Measurements from ENCODE around the gene BUB1B. TPM values are rescaled to one million over a fixed set of nuclear protein-coding genes. Genes with fewer than 3 reads are reported as not detected.
"Not testable (repeated sequence)": the region's sequence is repeated elsewhere in the genome, so short reads cannot be mapped to it uniquely, and the experiment has no call there.

BUB1B gene, protein sequence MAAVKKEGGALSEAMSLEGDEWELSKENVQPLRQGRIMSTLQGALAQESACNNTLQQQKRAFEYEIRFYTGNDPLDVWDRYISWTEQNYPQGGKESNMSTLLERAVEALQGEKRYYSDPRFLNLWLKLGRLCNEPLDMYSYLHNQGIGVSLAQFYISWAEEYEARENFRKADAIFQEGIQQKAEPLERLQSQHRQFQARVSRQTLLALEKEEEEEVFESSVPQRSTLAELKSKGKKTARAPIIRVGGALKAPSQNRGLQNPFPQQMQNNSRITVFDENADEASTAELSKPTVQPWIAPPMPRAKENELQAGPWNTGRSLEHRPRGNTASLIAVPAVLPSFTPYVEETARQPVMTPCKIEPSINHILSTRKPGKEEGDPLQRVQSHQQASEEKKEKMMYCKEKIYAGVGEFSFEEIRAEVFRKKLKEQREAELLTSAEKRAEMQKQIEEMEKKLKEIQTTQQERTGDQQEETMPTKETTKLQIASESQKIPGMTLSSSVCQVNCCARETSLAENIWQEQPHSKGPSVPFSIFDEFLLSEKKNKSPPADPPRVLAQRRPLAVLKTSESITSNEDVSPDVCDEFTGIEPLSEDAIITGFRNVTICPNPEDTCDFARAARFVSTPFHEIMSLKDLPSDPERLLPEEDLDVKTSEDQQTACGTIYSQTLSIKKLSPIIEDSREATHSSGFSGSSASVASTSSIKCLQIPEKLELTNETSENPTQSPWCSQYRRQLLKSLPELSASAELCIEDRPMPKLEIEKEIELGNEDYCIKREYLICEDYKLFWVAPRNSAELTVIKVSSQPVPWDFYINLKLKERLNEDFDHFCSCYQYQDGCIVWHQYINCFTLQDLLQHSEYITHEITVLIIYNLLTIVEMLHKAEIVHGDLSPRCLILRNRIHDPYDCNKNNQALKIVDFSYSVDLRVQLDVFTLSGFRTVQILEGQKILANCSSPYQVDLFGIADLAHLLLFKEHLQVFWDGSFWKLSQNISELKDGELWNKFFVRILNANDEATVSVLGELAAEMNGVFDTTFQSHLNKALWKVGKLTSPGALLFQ
- total RNA-seq: 10 to 100 TPM; 10.2 to 48.3 TPM

DNA sequence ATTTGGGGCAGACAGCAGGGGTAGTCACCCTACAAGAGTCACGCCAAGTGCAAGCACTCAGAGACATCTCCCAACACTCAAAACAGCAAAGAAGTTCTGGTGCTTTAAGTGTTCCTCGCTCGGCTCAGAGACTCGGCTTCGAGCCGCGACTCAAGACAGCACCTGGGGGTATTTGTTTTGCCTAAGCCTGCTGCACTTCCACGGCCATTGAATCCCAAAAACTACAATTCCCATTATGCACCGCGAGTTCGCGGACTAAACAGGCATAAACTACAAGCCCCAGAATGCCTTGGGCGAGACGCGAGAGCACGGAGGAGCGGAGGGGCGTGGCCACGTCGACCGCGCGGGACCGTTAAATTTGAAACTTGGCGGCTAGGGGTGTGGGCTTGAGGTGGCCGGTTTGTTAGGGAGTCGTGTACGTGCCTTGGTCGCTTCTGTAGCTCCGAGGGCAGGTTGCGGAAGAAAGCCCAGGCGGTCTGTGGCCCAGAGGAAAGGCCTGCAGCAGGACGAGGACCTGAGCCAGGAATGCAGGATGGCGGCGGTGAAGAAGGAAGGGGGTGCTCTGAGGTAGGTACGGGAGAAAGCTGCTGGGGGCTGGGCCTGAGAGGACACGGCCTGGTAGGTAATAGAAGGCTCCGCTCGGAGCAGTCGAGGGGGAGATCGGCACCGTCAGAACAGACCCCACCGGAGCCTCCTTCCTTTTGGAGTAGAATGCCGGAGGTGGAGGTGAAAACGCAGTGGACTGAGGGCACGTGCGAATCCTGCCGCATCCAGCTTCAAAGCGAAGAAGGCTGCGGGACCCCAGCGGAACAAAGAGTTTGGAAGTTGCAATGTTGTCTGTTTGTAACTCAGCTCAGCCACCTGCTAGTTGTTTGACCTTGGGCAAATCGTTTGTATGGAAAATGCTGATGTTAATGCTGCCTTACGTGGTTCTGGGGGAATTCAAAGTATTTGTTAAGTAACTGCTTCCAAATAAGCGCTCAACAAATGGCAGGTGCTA, at the start of gene BUB1B:
BUB1B (plus strand) TSS at position 381 of the 1,000 bp plus-strand sequence; CDS start at position 533, 152 bp downstream.
- DNase-seq: peak; percentile 96
- Histone ChIP-seq H3K4me3 (peak within 1 kb of the TSS; percentile 55), H3K27me3 (no peaks in the 10 kb centered on the region), H3K27ac (no peak within 1 kb of the TSS), H3K36me3 (no peaks in the 10 kb centered on the region), H3K4me1 (peaks cover 4% of the 10 kb centered on the region), H3K9me3 (no peaks in the 10 kb centered on the region), H3K9ac (ENCODE audit: low read depth in 2 of 2, low read length in 2 of 2) (peak within 1 kb of the TSS in 1 of 2 donors; percentile 47)
- TF ChIP-seq, protein P1, sequence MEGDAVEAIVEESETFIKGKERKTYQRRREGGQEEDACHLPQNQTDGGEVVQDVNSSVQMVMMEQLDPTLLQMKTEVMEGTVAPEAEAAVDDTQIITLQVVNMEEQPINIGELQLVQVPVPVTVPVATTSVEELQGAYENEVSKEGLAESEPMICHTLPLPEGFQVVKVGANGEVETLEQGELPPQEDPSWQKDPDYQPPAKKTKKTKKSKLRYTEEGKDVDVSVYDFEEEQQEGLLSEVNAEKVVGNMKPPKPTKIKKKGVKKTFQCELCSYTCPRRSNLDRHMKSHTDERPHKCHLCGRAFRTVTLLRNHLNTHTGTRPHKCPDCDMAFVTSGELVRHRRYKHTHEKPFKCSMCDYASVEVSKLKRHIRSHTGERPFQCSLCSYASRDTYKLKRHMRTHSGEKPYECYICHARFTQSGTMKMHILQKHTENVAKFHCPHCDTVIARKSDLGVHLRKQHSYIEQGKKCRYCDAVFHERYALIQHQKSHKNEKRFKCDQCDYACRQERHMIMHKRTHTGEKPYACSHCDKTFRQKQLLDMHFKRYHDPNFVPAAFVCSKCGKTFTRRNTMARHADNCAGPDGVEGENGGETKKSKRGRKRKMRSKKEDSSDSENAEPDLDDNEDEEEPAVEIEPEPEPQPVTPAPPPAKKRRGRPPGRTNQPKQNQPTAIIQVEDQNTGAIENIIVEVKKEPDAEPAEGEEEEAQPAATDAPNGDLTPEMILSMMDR (IDR thresholded peaks at IDR 0.05): no peak
- intact Hi-C loops (cut with DNase I): no loop called here

DNA sequence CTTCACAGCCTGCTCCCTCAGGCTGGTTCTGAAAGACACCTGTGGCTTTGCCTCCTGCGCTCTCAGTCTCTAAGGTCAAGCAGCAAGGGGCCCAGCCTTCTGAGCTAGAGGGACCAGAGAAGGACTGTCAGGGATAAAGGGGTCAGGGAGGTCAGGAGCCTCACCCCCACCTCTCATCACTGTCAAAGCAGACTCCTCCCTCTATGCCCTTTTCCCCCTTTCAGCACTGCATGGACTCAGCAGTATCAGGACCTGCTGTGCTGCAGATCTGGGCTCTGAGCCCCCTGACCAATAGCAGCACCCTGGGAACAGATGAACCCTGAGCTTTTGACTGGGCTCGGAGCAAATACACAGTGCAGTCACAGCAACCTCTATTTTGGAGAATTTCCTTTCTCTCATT, 49.0 kb upstream of the BUB1B start:
- Histone ChIP-seq H3K9me3 (no peaks in the 10 kb centered on the region), H3K9ac (ENCODE audit: low read depth in 2 of 2, low read length in 2 of 2) (no peak overlapping the region), H3K4me1 (peaks cover 3% of the 10 kb centered on the region), H3K27ac (no peak overlapping the region), H3K36me3 (no peaks in the 10 kb centered on the region), H3K27me3 (no peaks in the 10 kb centered on the region), H3K4me3 (no peak overlapping the region)
- intact Hi-C loops (cut with DNase I): no loop called here
- no peak for DNase-seq
- TF ChIP-seq, protein P1 (IDR thresholded peaks at IDR 0.05): no peak

DNA sequence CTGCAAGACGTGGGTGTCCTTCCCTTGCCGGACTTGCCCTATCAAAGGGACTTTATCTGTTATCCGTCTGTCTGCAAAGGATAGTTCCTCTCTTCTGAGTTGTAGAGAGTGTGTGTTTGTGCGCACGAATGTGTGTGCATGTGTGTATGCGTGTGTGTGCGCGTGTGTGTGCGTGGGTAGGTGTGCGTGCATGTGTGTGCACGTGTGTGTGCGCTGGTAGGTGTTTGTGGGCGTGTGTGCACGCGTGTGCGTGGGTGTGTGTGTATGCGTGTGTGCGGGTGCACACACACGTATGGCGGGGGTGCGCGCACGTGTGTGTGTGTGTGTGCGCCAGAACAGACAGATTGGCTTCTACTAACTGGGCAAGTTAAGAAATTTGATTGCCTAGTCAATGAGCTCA, 48.1 kb upstream of the BUB1B start:
- H3K36me3 ChIP-seq: no peaks in the 10 kb centered on the region
- no peak for DNase-seq
- H3K27me3 ChIP-seq: no peaks in the 10 kb centered on the region
- H3K4me3 ChIP-seq: no peak overlapping the region
- TF ChIP-seq, protein P1 (IDR thresholded peaks at IDR 0.05): no peak
- H3K9ac ChIP-seq (ENCODE audit: low read depth in 2 of 2, low read length in 2 of 2): no peak overlapping the region
- H3K4me1 ChIP-seq: no peaks in the 10 kb centered on the region
- no peak overlapping the region for H3K27ac ChIP-seq
- no peaks in the 10 kb centered on the region for H3K9me3 ChIP-seq
- intact Hi-C loops (cut with DNase I): no loop called here

DNA sequence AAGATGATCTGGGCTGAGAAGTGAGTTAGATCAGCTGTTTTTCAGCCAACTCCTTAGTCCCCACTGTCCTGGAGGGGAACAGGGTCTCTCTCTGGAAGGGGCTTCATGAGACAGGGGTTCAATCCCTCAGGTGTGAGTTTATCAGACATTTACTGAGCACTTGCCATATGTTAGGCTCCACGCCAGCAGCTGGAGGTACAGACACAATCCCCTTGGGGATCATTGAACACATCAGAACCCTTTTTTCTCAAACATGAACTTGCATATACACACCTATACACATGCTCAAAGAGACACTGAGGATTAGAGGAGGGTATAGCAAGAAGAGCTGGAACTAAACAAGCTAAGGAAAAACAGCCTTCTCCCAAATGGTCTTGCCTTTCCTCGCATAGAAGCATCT, 46.7 kb upstream of the BUB1B start:
- TF ChIP-seq, protein P1 (IDR thresholded peaks at IDR 0.05): no peak
- Histone ChIP-seq H3K4me1 (no peaks in the 10 kb centered on the region), H3K4me3 (no peak overlapping the region), H3K36me3 (no peaks in the 10 kb centered on the region), H3K27me3 (no peaks in the 10 kb centered on the region), H3K9me3 (no peaks in the 10 kb centered on the region), H3K27ac (no peak overlapping the region), H3K9ac (ENCODE audit: low read depth in 2 of 2, low read length in 2 of 2) (no peak overlapping the region)
- intact Hi-C loops (cut with DNase I): no loop called here
- DNase-seq: no peak

DNA sequence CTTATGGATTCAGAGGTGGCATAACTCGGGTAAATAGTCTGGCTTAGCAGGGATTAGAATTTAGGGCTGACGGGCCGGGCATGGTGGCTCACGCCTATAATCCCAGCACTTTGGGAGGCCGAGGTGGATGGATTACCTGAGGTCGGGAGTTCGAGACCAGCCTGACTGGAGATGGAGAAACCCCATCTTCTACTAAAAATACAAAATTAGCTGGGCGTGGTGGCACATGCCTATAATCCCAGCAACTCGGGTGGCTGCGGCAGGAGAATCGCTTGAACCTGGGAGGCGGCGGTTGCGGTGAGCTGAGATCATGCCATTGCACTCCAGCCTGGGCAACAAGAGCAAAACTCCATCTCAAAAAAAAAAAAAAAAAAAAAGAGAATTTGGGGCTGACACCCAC, 45.8 kb upstream of the BUB1B start:
- H3K4me1 ChIP-seq; H3K9me3 ChIP-seq; DNase-seq; H3K36me3 ChIP-seq; H3K27me3 ChIP-seq; H3K27ac ChIP-seq; intact Hi-C loops (cut with DNase I); H3K4me3 ChIP-seq; H3K9ac ChIP-seq (ENCODE audit: low read depth in 2 of 2, low read length in 2 of 2): not testable (repeated sequence)

All from colonic mucosa (tissue), 4 donors.